ENCODE results near the gene PPP4C. TPM values are rescaled to one million over a fixed set of nuclear protein-coding genes. Genes with fewer than 3 reads are reported as not detected.
"Not testable (repeated sequence)": the region's sequence is repeated elsewhere in the genome, so short reads cannot be mapped to it uniquely, and the experiment has no call there.

The PPP4C gene
- polyA plus RNA-seq, 12 donors = 43.0 to 95.7 (median 53.3) TPM; not detected in 1

GRCh38 chr16:30120340-30121105 is 44.7 kb downstream of the PPP4C start:
- no peak for DNase-seq

DNA sequence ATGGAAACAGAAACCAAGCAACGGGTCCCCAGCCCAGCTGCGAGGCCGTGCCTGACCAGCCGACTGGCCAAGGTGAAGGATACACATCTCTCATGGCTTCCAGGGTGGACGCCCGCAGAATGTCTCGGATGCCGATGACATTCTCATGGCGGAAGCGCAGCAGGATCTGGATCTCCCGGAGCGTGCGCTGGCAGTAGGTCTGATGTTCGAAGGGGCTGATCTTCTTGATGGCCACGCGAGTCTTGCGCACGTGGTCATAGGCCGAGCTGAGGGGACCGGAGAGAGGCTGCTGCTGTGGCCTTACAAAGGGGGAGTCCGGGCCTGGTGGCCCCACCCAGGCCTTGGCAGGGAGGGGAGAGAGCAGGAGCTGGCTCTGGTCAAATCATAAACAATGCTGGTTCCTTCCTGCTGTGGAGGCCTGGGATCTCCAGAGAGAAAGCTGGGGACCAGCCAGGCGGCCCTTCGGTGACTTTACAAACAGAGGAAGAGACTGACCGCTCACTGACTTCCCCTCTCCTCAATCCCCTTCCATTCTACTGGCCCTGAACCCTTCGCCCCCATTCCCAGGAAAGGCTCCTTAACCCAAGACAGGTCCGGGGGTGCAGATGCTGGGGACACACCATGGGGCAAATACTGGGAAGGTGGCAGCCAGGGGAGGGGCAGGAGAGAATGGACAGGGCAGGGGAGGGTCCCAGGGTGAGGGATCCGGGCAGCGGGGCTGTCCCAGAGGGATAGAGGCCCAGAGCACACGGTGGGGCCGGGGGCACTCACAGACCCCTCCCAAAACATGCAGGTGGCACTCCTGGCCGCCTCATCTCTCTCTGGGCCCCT is 46.2 kb downstream of the PPP4C start:
- DNase-seq = peak; percentile 57

GRCh38 chr16:30122604-30123160 is 46.9 kb downstream of the PPP4C start:
- no peak for DNase-seq

- no peak for DNase-seq
These were observed 49.2 kb downstream of the PPP4C start for GRCh38 chr16:30124985-30125379.

DNA sequence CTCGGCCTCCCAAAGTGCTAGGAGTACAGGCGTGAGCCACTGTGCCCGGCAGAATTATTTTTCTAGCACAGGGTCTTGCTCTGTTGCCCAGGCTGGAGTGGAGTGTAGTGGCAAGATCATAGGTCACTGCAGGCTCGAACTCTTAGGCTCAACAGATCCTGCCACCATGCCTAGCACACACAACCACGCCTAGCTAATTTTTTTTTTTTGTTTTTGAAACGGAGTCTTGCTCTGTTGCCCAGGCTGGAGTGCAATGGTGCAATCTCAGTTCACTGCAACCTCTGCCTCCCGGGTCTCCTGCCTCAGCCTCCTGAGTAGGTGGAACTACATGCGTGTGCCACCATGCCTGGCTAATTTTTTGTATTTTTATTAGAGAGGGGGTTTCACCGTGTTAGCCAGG is 49.9 kb downstream of the PPP4C start:
- not testable (repeated sequence) for DNase-seq

- DNase-seq = no peak
These were observed 52.2 kb downstream of the PPP4C start for GRCh38 chr16:30127993-30128392.

GRCh38 chr16:30131869-30132475 is 56.2 kb downstream of the PPP4C start:
- no peak for DNase-seq

DNA sequence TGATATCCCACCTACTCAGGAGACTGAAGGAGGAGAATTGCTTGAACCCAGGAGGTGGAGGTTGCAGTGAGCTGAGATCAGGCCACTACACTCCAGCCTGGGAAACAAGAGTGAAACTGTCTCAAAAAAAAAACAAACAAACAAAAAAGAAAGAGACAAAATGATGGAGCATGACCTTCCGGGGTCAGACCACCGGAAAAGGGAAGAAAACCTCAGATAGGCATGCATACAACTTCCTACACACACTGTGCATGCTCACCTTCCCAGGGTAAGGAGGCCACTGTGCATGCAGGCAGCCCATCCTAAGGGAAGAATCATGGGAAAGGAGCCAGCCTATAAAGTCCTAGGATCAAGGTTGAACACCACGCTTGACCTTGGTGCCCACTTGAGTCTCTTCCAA is 56.8 kb downstream of the PPP4C start:
- DNase-seq = no peak

Other genes starting within 250 kb of the PPP4C start
- gene CDIPT, start 212.8 kb upstream of the PPP4C start, polyA plus RNA-seq (ENCODE audit: insufficient read length in 12 of 12) = 10 to 100 TPM in 11 of 12 donors, not detected in 1; 32.1 to 48.9 (median 40.2) TPM
- 1 to 10 TPM in 10 of 12 donors, under 1 TPM in 1, not detected in 1; 0.99 to 9.6 (median 1.5) TPM for gene SEZ6L2, start 176.4 kb upstream of the PPP4C start, polyA plus RNA-seq (ENCODE audit: insufficient read length in 12 of 12)
- gene ASPHD1, start 175.5 kb upstream of the PPP4C start, polyA plus RNA-seq (ENCODE audit: insufficient read length in 12 of 12) = 10 to 100 TPM in 1 of 12 donors, under 1 TPM in 9, not detected in 2; 0.27 to 10.5 (median 0.32) TPM
- 10 to 100 TPM in 6 of 12 donors, 1 to 10 TPM in 5, not detected in 1; 7.6 to 21.0 (median 10.7) TPM for gene KCTD13, start 149.8 kb upstream of the PPP4C start, polyA plus RNA-seq (ENCODE audit: insufficient read length in 12 of 12)
- gene TMEM219, start 113.9 kb upstream of the PPP4C start, polyA plus RNA-seq (ENCODE audit: insufficient read length in 12 of 12) = 10 to 100 TPM in 11 of 12 donors, not detected in 1; 54.9 to 69.3 (median 60.5) TPM
- gene TAOK2, start 102.1 kb upstream of the PPP4C start, polyA plus RNA-seq (ENCODE audit: insufficient read length in 12 of 12) = 10 to 100 TPM in 11 of 12 donors, not detected in 1; 24.9 to 47.2 (median 31.2) TPM
- gene HIRIP3, start 80.4 kb upstream of the PPP4C start, polyA plus RNA-seq (ENCODE audit: insufficient read length in 12 of 12) = 10 to 100 TPM in 11 of 12 donors, not detected in 1; 10.2 to 15.6 (median 12.0) TPM
- 10 to 100 TPM in 11 of 12 donors, not detected in 1; 24.0 to 62.2 (median 32.7) TPM for gene INO80E, start 79.8 kb upstream of the PPP4C start, polyA plus RNA-seq (ENCODE audit: insufficient read length in 12 of 12)
- 1 to 10 TPM in 4 of 12 donors, under 1 TPM in 6, not detected in 2; 0.30 to 1.4 (median 0.94) TPM for gene DOC2A, start 65.0 kb upstream of the PPP4C start, polyA plus RNA-seq (ENCODE audit: insufficient read length in 12 of 12)
- not detected for gene C16orf92, start 52.8 kb upstream of the PPP4C start, polyA plus RNA-seq (ENCODE audit: insufficient read length in 12 of 12)
- 1 to 10 TPM in 5 of 12 donors, under 1 TPM in 6, not detected in 1; 0.42 to 7.5 (median 0.80) TPM for gene TLCD3B, start 44.7 kb upstream of the PPP4C start, polyA plus RNA-seq (ENCODE audit: insufficient read length in 12 of 12)
- 1,000 to 10,000 TPM in 10 of 12 donors, 100 to 1,000 TPM in 2; 871 to 3,402 (median 1,561) TPM for gene ALDOA, start 10.2 kb upstream of the PPP4C start, polyA plus RNA-seq (ENCODE audit: insufficient read length in 12 of 12)
- gene TBX6, start 15.9 kb downstream of the PPP4C start, polyA plus RNA-seq (ENCODE audit: insufficient read length in 12 of 12) = 1 to 10 TPM in 1 of 12 donors, under 1 TPM in 9, not detected in 2; 0.38 to 3.4 (median 0.52) TPM
- gene YPEL3, start 20.2 kb downstream of the PPP4C start, polyA plus RNA-seq (ENCODE audit: insufficient read length in 12 of 12) = 10 to 100 TPM in 11 of 12 donors, not detected in 1; 21.9 to 98.3 (median 27.6) TPM
- 10 to 100 TPM in 1 of 12 donors, 1 to 10 TPM in 10, not detected in 1; 4.1 to 10.7 (median 5.5) TPM for gene GDPD3, start 37.5 kb downstream of the PPP4C start, polyA plus RNA-seq (ENCODE audit: insufficient read length in 12 of 12)
- gene MAPK3, start 47.2 kb downstream of the PPP4C start, polyA plus RNA-seq (ENCODE audit: insufficient read length in 12 of 12) = 100 to 1,000 TPM in 1 of 12 donors, 10 to 100 TPM in 10, not detected in 1; 36.6 to 102 (median 44.4) TPM
- gene CORO1A, start 107.6 kb downstream of the PPP4C start, polyA plus RNA-seq (ENCODE audit: insufficient read length in 12 of 12) = 10 to 100 TPM in 8 of 12 donors, 1 to 10 TPM in 3, not detected in 1; 6.0 to 41.9 (median 11.0) TPM
- 10 to 100 TPM in 10 of 12 donors, not detected in 2; 13.0 to 35.0 (median 17.4) TPM for gene BOLA2B, start 117.7 kb downstream of the PPP4C start, polyA plus RNA-seq (ENCODE audit: insufficient read length in 12 of 12)
- gene SLX1A, start 117.9 kb downstream of the PPP4C start, polyA plus RNA-seq (ENCODE audit: insufficient read length in 12 of 12) = 10 to 100 TPM in 9 of 12 donors, 1 to 10 TPM in 2, not detected in 1; 6.8 to 21.8 (median 13.7) TPM
- gene SULT1A3, start 123.3 kb downstream of the PPP4C start, polyA plus RNA-seq (ENCODE audit: insufficient read length in 12 of 12) = 1 to 10 TPM in 10 of 12 donors, not detected in 2; 1.7 to 5.9 (median 3.7) TPM
- gene NPIPB13, start 172.5 kb downstream of the PPP4C start, polyA plus RNA-seq (ENCODE audit: insufficient read length in 12 of 12) = 10 to 100 TPM in 5 of 12 donors, 1 to 10 TPM in 3, under 1 TPM in 2, not detected in 2; 0.24 to 22.5 (median 10.1) TPM

Measured in muscle of arm (tissue), 12 donors.